Measurements from ENCODE around the gene DMD.
"Not testable (repeated sequence)": the region's sequence is repeated elsewhere in the genome, so short reads cannot be mapped to it uniquely, and the experiment has no call there.

Gene DMD

GRCh38 chrX:33211356-33212260, at the start of gene DMD:
Gene DMD, minus strand, starts transcription at chrX:33211549. Its CDS starts 237 bp downstream, at chrX:33211312.
- DNase-seq, result no peak

GRCh38 chrX:33252306-33252825, 41.0 kb upstream of the DMD start:
- no peak for DNase-seq

- DNase-seq, result no peak
Measured at GRCh38 chrX:33218819-33219218, 7.5 kb upstream of the DMD start.

DNA sequence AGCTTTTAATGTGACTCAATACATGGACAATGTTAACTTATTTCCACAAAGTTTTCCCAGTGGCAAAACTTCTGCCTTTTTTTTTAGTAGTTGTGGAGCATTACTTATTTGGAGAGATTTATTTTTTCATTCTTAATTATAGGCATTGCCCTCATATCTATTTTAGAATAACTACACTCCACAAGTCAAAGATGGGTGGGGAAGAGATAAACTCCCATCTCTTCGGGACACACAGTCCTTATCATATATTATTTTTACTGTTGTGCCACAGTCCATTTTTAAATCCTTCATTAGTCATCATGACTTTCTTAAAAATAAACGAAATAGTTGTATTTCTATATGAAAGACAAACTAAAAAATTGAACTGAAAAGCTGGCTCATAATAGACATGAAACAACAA, 1.2 kb downstream of the DMD start:
- no peak for DNase-seq

DNA sequence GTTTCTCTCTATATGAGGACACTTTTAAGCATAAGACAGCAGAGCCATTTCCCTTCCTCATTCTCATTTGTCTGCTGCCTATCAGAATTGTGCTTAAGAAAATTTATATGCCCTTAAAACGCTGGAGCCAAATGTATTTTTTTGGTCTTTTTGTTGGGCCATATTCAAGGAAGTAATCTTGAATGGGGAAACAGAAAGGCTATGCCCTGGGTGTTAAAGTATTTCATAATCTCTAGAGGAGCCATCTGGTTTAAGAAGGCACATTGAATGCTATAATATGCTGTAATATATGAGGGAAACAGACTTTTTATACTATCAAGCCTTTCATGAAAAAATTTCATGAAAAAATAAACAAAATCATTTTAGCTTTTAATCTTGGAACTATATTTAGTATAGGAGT, 4.3 kb downstream of the DMD start:
- DNase-seq, result no peak

- no peak for DNase-seq
Measured at GRCh38 chrX:33205321-33205720, 6.0 kb downstream of the DMD start.

DNA sequence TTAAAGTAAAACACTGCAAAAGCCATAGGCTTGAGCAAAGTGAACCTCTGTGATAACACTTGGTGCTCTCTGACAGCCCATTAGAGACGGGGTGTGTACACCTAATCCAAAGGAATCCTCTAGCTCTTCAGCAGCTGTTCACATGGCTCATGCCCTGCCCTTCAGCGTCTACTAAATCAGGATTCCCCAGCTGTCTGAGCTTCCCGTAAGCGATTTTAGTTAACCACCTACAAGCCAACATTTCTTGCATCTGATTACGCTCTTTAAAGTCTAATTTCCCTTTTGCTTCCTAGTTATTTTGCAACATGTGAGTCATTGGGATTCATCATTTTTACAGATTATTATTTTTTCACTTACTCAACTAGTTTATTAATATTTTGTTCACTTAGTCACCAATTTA, 6.5 kb downstream of the DMD start:
- no peak for DNase-seq

GRCh38 chrX:33198561-33199279, 12.6 kb downstream of the DMD start:
- DNase-seq, result no peak

GRCh38 chrX:33195698-33196097, 15.7 kb downstream of the DMD start:
- no peak for DNase-seq

DNA sequence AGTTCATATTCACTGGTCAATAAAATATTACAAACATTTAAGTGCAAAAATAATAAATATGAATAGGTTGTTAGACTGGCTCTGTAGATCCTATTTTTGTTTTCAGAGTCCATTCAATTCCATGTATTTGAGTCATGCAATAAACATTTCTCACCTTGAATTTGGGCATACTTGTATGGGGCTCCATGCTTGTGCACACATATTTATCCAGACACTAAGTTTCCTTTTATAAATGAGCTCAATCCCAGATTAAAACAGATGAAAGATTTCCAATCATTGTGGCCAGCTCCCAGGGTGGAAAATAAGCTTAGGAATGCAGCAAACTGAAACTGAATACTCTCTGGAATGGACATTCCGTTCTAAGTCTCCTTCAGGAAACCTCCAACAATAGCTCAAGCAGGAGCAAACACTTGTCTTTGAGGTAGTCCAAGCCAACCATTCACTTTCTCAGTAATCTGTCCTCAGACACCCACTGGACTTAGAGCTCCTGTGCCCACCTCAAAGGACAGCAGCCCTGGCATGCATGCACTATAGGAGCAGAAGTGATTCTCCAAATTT, 16.4 kb downstream of the DMD start:
- DNase-seq, result no peak

DNA sequence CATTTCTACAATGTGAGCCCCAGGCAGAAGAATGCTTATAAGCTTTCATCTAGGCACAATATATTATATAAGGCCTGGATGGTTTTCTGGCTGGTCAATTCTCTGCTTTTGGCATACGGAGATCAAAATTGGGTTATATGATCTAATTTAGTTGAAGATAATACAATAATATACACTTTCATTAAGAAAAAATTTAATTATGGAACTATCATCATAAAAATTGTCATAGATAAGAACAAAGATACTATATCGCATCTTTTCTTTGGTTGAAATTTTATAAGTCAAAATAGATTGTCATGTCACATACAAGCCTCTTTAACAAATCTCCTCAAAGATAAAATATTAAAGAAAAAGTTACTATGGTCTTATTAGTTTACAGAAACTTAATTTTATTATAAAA, 17.1 kb downstream of the DMD start:
- no peak for DNase-seq

DNA sequence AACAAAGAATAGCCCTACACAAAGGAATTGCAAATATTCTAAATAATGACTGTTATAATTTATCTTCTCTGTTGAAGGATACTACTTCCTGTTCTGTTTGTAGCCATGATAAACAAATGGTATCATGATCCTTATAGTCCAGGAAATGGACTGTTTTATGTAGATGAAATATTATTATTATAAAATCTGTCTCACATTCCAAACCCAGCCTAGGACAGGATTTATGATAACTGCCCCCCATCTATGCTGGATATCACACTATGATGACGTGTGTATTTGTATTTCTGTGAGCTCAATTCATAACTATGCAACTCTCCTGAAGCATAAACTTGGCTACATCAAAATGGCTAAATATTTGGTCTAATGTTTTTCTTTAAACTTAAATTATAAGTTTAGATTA, 21.3 kb downstream of the DMD start:
- DNase-seq, result no peak

GRCh38 chrX:33188881-33189280, 22.5 kb downstream of the DMD start:
- DNase-seq, result no peak

GRCh38 chrX:33188286-33188685, 23.1 kb downstream of the DMD start:
- no peak for DNase-seq

DNA sequence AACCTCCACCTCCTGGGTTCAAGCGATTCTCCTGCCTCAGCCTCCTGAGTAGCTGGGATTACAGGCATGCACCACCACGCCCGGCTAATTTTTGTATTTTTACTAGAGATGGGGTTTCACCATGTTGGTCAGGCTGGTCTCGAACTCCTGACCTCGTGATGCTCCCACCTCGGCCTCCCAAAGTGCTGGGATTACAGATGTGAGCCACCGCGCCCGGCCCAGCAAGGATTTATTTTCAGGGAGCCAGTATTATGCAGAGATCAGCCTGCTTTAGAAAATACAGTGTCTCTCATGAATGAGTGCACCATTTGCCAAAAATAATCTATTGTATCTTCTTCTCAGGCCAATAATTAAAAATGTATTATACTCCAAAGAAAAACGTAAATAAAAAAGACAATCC, 26.5 kb downstream of the DMD start:
- not testable (repeated sequence) for DNase-seq

DNA sequence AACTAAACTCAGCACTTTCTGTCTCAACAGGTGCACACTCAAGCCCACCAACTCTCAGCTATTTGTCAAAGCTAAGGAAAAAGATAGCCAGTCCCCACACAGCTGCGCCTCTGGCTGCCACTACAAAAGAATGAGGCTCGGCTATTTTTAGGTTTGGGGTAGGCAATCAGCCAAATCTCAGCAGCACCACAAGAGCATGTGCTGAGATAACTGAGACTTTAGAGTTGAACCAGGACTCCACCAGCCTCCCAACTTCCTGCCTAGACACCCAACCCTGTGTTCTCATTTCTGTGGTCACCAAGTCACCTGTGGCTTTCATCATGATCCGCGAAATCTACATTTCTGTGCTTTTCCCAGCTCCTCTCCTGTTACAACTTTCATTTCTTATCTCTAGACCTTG, 28.0 kb downstream of the DMD start:
- no peak for DNase-seq

- DNase-seq, result no peak
Measured at GRCh38 chrX:33178690-33179089, 32.7 kb downstream of the DMD start.

- DNase-seq, result no peak
Measured at GRCh38 chrX:33178218-33178617, 33.1 kb downstream of the DMD start.

- no peak for DNase-seq
Measured at GRCh38 chrX:33175201-33175600, 36.1 kb downstream of the DMD start.

DNA sequence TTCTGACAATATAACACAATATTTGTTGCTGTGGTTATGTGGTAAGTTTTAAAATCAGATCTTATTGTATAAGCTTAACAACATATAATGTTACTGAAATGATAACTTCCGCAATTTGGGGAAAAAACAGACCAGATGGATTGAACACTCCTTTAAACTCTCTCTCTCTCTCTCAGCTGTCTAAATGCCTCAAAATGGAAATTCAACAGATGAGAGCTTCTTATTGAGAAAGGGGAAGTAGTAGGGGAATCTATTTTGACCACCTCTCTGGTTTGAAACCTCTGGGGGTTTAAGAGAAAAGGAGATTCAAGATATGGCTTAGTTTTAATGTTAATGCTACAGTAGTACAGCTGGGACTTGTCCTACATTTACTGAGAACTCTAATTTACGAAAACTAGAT, 40.3 kb downstream of the DMD start:
- no peak for DNase-seq

GRCh38 chrX:33161829-33162228, 49.5 kb downstream of the DMD start:
- no peak for DNase-seq

GRCh38 chrX:33160273-33160672, 51.1 kb downstream of the DMD start:
- no peak for DNase-seq

GRCh38 chrX:33156152-33156726, 55.1 kb downstream of the DMD start:
- DNase-seq, result no peak

All from activated CD4-positive, alpha-beta T cell treated with anti-CD3 and anti-CD28 coated beads for 48 hours (primary cell).